Activated B cell treated with CpG ODN at 0.5 μM for 24 hours (primary cell): Measurements from ENCODE around the gene DAB1. TPM values are rescaled to one million over a fixed set of nuclear protein-coding genes. Genes with fewer than 3 reads are reported as not detected.
"Not testable (repeated sequence)": the region's sequence is repeated elsewhere in the genome, so short reads cannot be mapped to it uniquely, and the experiment has no call there.

Source experiments
- ATAC-seq: fragments of 200-7000 bp; cut with Tn5 transposase; one replicate; pipeline ENCODE4 v1.10.0; 2021; ENCODE audit warnings: low read depth, mild to moderate bottlenecking, moderate library complexity
- CTCF ChIA-PET: fragments of 350-600 bp; sonication (Branson Sonifier 250); formaldehyde crosslinking; loops from one replicate; lab custom pipeline; 2021; ENCODE audit warnings: antibody characterized with exemption; lab: Charles Lee
- POLR2A ChIA-PET: fragments of 350-600 bp; sonication (Branson Sonifier 250); formaldehyde crosslinking; loops from one replicate; lab custom pipeline; 2021; ENCODE audit warnings: antibody characterized with exemption; lab: Charles Lee
- DNase-seq: peaks from one replicate; pipeline ENCODE4 v3.0.0; 2022
- H3K27ac Mint-ChIP-seq: one replicate; pipeline ENCODE4 v1.8.0; 2020; ENCODE audit warnings: mixed read lengths
- H3K27me3 Mint-ChIP-seq: one replicate; pipeline ENCODE4 v1.8.0; 2021; ENCODE audit warnings: mixed read lengths
- H3K36me3 Mint-ChIP-seq: one replicate; pipeline ENCODE4 v1.8.0; 2021; ENCODE audit warnings: low read depth, mixed read lengths
- H3K4me1 Mint-ChIP-seq: one replicate; pipeline ENCODE4 v1.8.0; 2021; ENCODE audit warnings: mixed read lengths
- H3K4me3 Mint-ChIP-seq: one replicate; pipeline ENCODE4 v1.8.0; 2020; ENCODE audit warnings: mild to moderate bottlenecking, mixed read lengths
- H3K9me3 Mint-ChIP-seq: one replicate; pipeline ENCODE4 v1.8.0; 2020; ENCODE audit warnings: mixed read lengths
- intact Hi-C: fragments of 100-400 bp; cut with micrococcal nuclease; formaldehyde crosslinking; loops from one replicate; pipeline ENCODE4 v1.15.1; 2024
- total RNA-seq: library from RNA; stranded (reverse); gene quantifications from 2 replicates; pipeline ENCODE4 v1.2.3, GENCODE V29; 2022
- TF ChIP-seq, protein P1 (sequence below): fragments of 200-600 bp; IDR thresholded peaks from one replicate; pipeline ENCODE4 v1.8.0; 2022; ENCODE audit warnings: antibody characterized with exemption, mild to moderate bottlenecking

Gene DAB1
- total RNA-seq, 1 donor from 2014 or later = not detected

DNA sequence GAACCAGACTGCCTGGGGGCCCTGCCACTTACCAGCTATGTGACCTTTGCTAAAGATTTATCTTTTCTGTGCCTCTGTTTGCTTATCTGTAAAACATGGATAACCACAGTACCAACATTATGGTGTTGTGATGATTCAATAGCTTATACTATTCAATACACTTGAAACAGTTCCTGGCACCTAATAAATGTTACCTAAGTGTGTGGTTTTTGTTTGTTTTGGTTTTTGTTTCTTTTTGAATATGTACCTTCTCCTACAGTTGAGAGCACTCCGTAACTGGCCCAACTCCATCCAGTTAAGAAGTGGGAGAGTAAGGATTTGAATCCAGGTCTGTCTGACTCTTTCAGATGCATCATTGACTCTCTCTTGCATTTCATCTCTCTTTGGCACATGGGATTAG lies 332.2 kb downstream of the DAB1 start:
- no peaks in the 10 kb centered on the region for H3K4me1 Mint-ChIP-seq
- TF ChIP-seq, protein P1, sequence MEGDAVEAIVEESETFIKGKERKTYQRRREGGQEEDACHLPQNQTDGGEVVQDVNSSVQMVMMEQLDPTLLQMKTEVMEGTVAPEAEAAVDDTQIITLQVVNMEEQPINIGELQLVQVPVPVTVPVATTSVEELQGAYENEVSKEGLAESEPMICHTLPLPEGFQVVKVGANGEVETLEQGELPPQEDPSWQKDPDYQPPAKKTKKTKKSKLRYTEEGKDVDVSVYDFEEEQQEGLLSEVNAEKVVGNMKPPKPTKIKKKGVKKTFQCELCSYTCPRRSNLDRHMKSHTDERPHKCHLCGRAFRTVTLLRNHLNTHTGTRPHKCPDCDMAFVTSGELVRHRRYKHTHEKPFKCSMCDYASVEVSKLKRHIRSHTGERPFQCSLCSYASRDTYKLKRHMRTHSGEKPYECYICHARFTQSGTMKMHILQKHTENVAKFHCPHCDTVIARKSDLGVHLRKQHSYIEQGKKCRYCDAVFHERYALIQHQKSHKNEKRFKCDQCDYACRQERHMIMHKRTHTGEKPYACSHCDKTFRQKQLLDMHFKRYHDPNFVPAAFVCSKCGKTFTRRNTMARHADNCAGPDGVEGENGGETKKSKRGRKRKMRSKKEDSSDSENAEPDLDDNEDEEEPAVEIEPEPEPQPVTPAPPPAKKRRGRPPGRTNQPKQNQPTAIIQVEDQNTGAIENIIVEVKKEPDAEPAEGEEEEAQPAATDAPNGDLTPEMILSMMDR = no peak
- ATAC-seq (no peak), DNase-seq (no peak)
- peaks cover 3% of the 10 kb centered on the region for H3K27me3 Mint-ChIP-seq
- intact Hi-C loops = no loop called here
- no peak overlapping the region for H3K4me3 Mint-ChIP-seq
- POLR2A ChIA-PET = no interaction called here
- H3K36me3 Mint-ChIP-seq = no peaks in the 10 kb centered on the region
- CTCF ChIA-PET = no interaction called here
- no peak overlapping the region for H3K27ac Mint-ChIP-seq
- no peaks in the 10 kb centered on the region for H3K9me3 Mint-ChIP-seq

DNA sequence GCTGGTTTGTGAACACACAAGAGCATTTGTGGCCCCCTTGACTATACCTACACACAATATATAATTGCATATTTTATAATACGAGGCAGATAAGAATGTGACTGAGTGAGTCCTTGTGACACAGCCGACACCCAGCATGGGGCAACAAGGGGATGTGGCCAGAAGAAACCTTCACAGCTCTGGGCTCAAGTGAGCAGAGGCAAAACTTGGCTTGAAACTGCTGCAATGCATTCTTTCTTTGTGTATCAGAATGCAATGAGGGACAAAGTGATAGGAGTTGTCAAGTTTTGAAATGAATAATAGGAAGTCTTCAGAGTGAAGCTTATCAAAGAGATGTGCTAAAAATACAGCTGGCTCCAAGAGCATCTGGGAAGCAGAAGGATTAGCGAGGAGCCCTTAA lies 334.0 kb downstream of the DAB1 start:
- intact Hi-C loops = no loop called here
- Mint-ChIP-seq H3K27ac (no peak overlapping the region), H3K27me3 (no peaks in the 10 kb centered on the region), H3K4me1 (no peaks in the 10 kb centered on the region), H3K36me3 (no peaks in the 10 kb centered on the region), H3K9me3 (no peaks in the 10 kb centered on the region), H3K4me3 (no peak overlapping the region)
- TF ChIP-seq, protein P1 = no peak
- ChIA-PET CTCF (no interaction called here), POLR2A (no interaction called here)
- ATAC-seq = no peak
- no peak for DNase-seq

DNA sequence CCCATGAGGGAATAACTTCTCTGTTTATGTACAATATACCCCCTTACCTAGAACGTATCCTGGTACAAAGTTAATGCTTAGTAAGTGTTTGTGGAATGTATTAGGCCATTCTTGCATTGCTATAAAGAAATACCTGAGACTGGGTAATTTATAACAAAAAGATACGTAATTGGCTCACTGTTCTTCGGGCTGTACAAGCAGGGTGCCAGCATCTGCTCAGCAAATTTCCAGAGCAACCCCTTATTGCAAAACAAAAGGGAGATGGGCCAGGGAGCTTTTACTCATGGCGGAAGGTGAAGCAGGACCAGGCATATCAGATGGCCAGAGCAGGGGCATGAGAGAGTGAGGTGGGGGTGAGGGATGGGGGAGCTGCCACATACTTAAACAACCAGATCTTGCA lies 334.6 kb downstream of the DAB1 start:
- Mint-ChIP-seq H3K9me3 (no peaks in the 10 kb centered on the region), H3K27me3 (no peaks in the 10 kb centered on the region), H3K4me1 (no peaks in the 10 kb centered on the region), H3K36me3 (no peaks in the 10 kb centered on the region), H3K27ac (no peak overlapping the region), H3K4me3 (no peak overlapping the region)
- CTCF ChIA-PET = no interaction called here
- DNase-seq = no peak
- TF ChIP-seq, protein P1 = no peak
- ATAC-seq = no peak
- POLR2A ChIA-PET = no interaction called here
- intact Hi-C loops = no loop called here

DNA sequence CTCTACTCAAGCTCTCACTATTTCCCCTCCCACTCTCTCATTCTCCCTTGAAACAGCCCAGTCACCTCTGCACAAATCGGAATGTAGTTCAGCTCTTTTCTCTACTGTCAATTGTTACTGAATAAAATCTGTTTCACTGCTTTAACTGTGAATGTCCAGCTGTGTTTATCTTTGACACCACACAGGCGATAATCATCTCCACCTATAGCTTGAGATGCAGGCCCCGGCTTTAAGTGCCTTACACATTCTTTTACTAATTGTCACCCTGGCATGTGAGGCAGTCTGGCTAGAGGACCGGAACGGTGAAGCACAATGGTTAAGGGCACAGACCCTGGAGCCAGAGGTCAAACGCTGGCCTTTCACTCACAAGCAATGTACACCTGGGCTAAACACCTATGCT lies 335.2 kb downstream of the DAB1 start:
- intact Hi-C loops = no loop called here
- ATAC-seq = no peak
- no peak for DNase-seq
- Mint-ChIP-seq H3K4me1 (no peaks in the 10 kb centered on the region), H3K9me3 (no peaks in the 10 kb centered on the region), H3K36me3 (no peaks in the 10 kb centered on the region), H3K27ac (no peak overlapping the region), H3K27me3 (no peaks in the 10 kb centered on the region), H3K4me3 (no peak overlapping the region)
- TF ChIP-seq, protein P1 = no peak
- ChIA-PET CTCF (no interaction called here), POLR2A (no interaction called here)

DNA sequence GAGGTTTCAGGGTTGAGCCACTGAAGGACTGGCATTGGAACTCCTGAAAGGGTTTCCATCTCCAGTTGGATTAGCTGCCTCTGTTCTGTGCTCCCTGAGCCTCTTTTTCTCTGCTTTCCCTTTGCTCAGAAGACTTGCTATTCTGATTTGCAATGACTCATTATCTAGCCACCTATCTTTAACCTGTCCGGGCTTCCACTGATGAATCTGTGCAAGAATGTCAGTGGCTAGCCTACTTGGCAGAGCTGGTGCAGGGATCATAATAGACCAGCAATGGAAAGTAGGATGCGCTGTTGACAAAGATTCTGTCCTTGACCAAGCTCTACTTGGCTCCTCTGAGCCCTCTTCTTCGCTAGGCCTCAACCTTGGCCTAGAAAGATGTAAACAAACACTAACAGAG lies 336.2 kb downstream of the DAB1 start:
- ATAC-seq, intact Hi-C loops, H3K27me3 Mint-ChIP-seq, H3K9me3 Mint-ChIP-seq, H3K4me1 Mint-ChIP-seq, H3K4me3 Mint-ChIP-seq, H3K36me3 Mint-ChIP-seq, DNase-seq, H3K27ac Mint-ChIP-seq, POLR2A ChIA-PET, CTCF ChIA-PET: not testable (repeated sequence)

DNA sequence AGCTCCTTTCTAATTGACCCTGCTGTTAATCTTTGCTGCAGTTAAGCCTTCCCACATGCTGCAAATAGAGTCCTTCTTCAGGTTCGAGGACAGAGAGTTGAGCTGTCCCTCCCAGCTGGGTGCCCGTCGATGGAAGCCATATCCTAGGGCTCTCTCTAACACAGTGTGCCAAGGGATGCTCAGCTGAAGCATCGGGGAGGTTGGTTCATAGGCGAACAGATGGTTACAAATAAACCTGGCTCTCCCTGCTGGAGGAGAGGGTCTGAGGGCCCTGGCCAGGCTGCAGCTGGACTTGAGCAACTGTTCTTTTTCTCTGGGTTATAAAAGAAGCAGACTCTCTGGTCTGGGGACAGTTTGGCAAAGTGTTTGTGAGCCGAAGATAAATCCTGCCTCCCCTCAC lies 337.7 kb downstream of the DAB1 start:
- no peaks in the 10 kb centered on the region for H3K9me3 Mint-ChIP-seq
- ChIA-PET CTCF (no interaction called here), POLR2A (no interaction called here)
- H3K27ac Mint-ChIP-seq = no peak overlapping the region
- H3K4me1 Mint-ChIP-seq = no peaks in the 10 kb centered on the region
- no peaks in the 10 kb centered on the region for H3K36me3 Mint-ChIP-seq
- ATAC-seq = no peak
- TF ChIP-seq, protein P1 = no peak
- DNase-seq = no peak
- no peaks in the 10 kb centered on the region for H3K27me3 Mint-ChIP-seq
- intact Hi-C loops = no loop called here
- no peak overlapping the region for H3K4me3 Mint-ChIP-seq
